Subcutaneous adipose tissue (tissue), 4 donors: Measurements from ENCODE around the gene PRR5. TPM values are rescaled to one million over a fixed set of nuclear protein-coding genes. Genes with fewer than 3 reads are reported as not detected.

Experiments
- total RNA-seq, 4 donors: library from RNA; depleted of rRNA; stranded (reverse); fragments of >200 nt; gene quantifications; one replicate each; pipeline ENCODE4 v1.1.0, GENCODE V29; 2016
- TF ChIP-seq, protein P1 (sequence below): fragments of 450-650 bp; IDR thresholded peaks from one replicate; pipeline ENCODE4 v1.5.1; 2016; ENCODE audit warnings: low read depth, mild to moderate bottlenecking, control low read depth, antibody characterized with exemption, moderate library complexity

Gene PRR5, protein sequence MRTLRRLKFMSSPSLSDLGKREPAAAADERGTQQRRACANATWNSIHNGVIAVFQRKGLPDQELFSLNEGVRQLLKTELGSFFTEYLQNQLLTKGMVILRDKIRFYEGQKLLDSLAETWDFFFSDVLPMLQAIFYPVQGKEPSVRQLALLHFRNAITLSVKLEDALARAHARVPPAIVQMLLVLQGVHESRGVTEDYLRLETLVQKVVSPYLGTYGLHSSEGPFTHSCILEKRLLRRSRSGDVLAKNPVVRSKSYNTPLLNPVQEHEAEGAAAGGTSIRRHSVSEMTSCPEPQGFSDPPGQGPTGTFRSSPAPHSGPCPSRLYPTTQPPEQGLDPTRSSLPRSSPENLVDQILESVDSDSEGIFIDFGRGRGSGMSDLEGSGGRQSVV
- total RNA-seq, result 100 to 1,000 TPM in 1 of 4 donors, 10 to 100 TPM in 3; 14.3 to 152 (median 30.3) TPM

DNA sequence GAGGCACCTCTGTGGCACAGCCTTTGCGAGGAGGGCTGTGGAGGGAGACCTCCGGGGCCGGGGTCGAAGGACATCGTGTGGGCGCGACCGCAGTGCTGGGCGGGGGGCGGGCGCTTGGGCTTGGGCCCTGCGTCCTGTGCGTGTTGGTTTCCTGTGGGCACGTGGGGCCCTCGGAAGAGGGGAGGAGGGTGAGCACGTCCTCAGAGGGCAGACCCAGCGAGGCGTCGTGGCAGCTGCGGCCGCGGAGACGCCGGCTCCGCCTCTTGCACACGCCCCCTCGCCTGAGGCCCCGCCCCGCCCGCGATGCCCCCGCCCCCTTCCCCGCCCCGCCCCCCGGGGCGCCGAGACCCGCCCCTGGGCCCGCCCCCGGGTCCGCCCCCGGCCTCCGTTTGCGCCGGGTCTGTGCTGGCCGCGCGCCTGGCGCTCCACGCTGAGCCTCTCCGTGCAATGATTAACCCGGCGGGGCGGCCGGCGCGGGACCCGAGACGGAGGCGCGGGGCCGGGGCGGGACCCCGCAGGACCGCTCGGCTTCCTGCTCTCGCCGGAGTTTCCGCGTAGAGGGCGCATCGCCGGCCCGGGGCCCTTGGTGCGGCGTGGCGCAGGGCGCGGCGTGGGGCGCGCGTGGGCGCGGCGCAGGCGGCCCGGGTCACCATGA lies at the start of gene PRR5:
TSS of gene PRR5 (plus strand) at position 381 of the 655 bp plus-strand sequence. CDS start at position 652, 271 bp downstream.
- TF ChIP-seq, protein P1, sequence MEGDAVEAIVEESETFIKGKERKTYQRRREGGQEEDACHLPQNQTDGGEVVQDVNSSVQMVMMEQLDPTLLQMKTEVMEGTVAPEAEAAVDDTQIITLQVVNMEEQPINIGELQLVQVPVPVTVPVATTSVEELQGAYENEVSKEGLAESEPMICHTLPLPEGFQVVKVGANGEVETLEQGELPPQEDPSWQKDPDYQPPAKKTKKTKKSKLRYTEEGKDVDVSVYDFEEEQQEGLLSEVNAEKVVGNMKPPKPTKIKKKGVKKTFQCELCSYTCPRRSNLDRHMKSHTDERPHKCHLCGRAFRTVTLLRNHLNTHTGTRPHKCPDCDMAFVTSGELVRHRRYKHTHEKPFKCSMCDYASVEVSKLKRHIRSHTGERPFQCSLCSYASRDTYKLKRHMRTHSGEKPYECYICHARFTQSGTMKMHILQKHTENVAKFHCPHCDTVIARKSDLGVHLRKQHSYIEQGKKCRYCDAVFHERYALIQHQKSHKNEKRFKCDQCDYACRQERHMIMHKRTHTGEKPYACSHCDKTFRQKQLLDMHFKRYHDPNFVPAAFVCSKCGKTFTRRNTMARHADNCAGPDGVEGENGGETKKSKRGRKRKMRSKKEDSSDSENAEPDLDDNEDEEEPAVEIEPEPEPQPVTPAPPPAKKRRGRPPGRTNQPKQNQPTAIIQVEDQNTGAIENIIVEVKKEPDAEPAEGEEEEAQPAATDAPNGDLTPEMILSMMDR, result no peak

- TF ChIP-seq, protein P1, result no peak
These were observed 43.6 kb upstream of the PRR5 start for GRCh38 chr22:44658311-44658953.

GRCh38 chr22:44659140-44659539 lies 42.9 kb upstream of the PRR5 start:
- TF ChIP-seq, protein P1, result no peak

DNA sequence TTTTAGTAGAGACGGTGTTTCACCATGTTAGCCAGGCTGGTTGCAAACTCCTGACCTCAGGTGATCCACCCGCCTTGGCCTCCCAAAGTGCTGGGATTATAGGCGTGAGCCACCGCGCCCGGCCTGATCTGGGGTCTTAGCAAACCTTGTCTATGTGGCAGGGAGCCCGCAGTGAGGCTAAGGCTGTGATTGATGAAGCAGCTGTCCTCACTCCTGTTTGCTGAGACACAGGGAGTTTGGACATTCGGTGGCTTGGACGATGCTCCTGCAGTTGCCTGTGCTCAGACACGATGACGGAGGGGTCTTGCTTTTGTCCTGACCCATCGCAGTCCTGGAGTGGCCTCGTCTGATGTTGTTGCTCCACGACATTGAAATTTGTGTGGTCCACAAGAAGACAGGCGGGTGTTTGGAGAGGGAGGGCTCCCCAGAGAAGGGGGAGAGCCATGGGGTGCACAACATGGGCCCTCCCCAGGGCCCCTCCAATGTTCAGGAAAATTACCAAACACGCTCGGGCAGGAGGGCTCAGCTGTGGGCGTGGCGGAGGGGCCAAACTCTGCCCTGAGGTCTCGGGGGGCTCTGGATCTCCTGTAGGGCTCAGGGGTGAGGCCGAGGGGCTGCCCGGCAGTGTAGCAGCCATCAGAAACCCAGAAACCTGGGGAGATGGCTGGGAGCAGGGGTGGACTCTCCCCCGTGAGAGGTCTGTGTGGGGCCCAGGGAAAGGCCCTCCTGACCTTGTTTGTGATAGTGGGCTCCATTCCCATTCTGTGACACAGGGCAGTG lies 41.8 kb upstream of the PRR5 start:
- TF ChIP-seq, protein P1, result no peak

- TF ChIP-seq, protein P1, result no peak
These were observed 40.9 kb upstream of the PRR5 start for GRCh38 chr22:44661070-44661469.

DNA sequence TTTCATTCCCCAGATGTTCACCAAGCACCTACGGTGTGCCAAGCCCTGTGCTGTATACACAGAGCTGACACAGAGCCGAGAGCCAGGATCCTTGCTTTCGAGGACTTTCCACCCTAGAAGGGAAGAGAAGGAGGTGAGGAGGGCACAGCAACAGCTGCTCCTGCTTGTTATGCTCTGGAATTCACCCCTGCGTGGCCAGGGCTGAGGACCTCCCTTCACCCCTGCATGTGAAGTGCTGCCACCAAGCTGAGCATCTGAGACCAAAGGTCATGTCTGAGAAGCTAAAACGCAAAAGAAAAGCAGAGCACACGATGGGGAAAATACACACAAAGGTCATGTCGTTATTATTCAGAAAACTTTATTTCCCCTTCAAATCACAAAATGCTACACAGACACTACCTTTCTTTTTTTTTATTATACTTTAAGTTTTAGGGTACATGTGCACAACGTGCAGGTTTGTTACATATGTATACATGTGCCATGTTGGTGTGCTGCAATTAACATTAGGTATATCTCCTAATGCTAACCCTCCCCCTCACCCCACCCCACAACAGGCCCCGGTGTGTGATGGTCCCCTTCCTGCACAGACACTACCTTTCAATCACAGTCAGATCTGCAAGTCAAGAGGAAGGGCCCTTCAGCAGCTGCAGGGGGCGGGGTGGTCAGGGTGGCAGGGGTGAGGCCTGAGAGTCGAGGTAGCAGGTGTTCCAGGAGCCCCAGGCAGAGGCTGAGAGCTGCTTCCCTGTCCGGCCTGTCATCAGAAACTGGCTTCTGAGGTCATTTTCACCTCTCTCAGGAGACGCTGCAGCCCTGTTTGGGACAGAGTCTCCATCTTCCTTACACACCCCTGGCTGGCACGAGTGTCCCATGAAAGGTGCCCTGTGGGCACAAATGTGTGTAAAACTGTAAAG lies 40.1 kb upstream of the PRR5 start:
- TF ChIP-seq, protein P1, result no peak
